Breast epithelium (tissue), 4 donors: ENCODE measurements around the gene CCDC51. TPM values are rescaled to one million over a fixed set of nuclear protein-coding genes. Genes with fewer than 3 reads are reported as not detected.

Source experiments
- DNase-seq, 2 donors: peaks; one replicate each; pipeline ENCODE4 v3.0.0-alpha.2; 2019; ENCODE audit warnings: low spot score in 2 of 2
- H3K27ac ChIP-seq, 2 donors: fragments of 200-600 bp; sonication (generic) in 1 of 2; one replicate each; pipeline ENCODE4 v1.5.1; 2016 to 2019; ENCODE audit warnings: mild to moderate bottlenecking in 1 of 2
- H3K27me3 ChIP-seq, 2 donors: fragments of 200-600 bp; sonication (generic) in 1 of 2; one replicate each; pipeline versions ENCODE4 v1.5.1 to v1.6.0; 2017 to 2019; ENCODE audit warnings: control low read depth in 1 of 2, mild to moderate bottlenecking in 1 of 2
- H3K36me3 ChIP-seq: fragments of 200-600 bp; one replicate; pipeline ENCODE4 v1.5.1; 2019
- H3K4me1 ChIP-seq, 2 donors: fragments of 200-600 bp; sonication (generic); one replicate each; pipeline ENCODE4 v1.5.1; 2016 to 2019; ENCODE audit warnings: control low read depth in 1 of 2
- H3K4me3 ChIP-seq, 3 donors: fragments of 200-600 bp; sonication (generic); 1 replicate in 2 of 3; 2 replicates in 1 of 3; pipeline ENCODE4 v1.5.1; 2016 to 2019; ENCODE audit warnings: mild to moderate bottlenecking in 3 of 3, moderate library complexity in 2 of 3
- H3K9me3 ChIP-seq, 2 donors: fragments of 200-600 bp; sonication (generic) in 1 of 2; one replicate each; pipeline ENCODE4 v1.5.1; 2016 to 2019; ENCODE audit warnings: control low read depth in 1 of 2
- CTCF ChIP-seq, 3 donors: fragments of 450-650 bp; IDR thresholded peaks; one replicate each; pipeline ENCODE4 v1.5.1; 2016 to 2017; ENCODE audit warnings: antibody characterized with exemption in 3 of 3, mild to moderate bottlenecking in 3 of 3, moderate library complexity in 3 of 3
- POLR2A ChIP-seq: fragments of 450-650 bp; IDR thresholded peaks from one replicate; pipeline ENCODE4 v1.6.1; 2016; ENCODE audit warnings: antibody characterized with exemption, mild to moderate bottlenecking, moderate library complexity
- POLR2AphosphoS5 ChIP-seq, 3 donors: sonication (generic); formaldehyde crosslinking; IDR thresholded peaks; one replicate each; pipeline ENCODE4 v1.6.1; 2017; ENCODE audit warnings: antibody characterized with exemption in 3 of 3
- intact Hi-C: fragments of 100-400 bp; cut with DNase I; formaldehyde crosslinking; loops from one replicate; pipeline ENCODE4 v1.15.1; 2023; ENCODE audit warnings: low total_unique reads
- total RNA-seq, 3 donors: library from RNA; depleted of rRNA; stranded (reverse); fragments of >200 nt; gene quantifications; one replicate each; pipeline ENCODE4 v1.1.0, GENCODE V29; 2016

Gene CCDC51
- total RNA-seq, 3 donors from 2014 or later: 12.5 to 14.7 (median 13.9) TPM

DNA sequence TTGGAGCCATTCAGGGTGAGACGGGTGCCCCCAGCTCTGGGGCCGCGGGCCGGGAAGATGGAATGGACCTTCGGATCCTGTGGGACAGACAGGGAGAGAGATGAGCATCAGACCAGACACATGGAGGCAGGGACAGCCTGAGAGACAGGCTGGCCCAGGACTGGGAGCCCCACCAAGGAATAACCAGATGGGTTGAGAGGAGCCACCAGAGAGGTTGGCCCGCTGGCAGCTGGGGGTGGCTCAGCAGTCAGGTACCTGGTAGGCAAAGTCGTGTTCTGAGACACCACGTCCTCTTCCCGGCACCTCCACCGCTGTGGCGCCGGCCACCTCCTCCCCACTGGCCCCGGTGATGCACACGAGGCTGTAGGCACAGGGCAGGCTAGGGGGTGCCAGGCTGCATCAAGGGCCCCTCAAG lies 23.8 kb downstream of the CCDC51 start:
- Histone ChIP-seq H3K27ac (no peak overlapping the region), H3K4me3 (no peak overlapping the region), H3K36me3 (peaks cover 17% of the 10 kb centered on the region), H3K4me1 (no peaks in the 10 kb centered on the region), H3K27me3 (no peaks in the 10 kb centered on the region), H3K9me3 (no peaks in the 10 kb centered on the region)
- no peak for TF ChIP-seq POLR2AphosphoS5 (IDR thresholded peaks at IDR 0.05)
- no peak for TF ChIP-seq POLR2A
- no peak for TF ChIP-seq CTCF (IDR thresholded peaks at IDR 0.05)
- no peak for DNase-seq
- intact Hi-C loops: loop anchor here (10.0 kb wide), 1 partner anchor 141 kb away; no protein-coding TSS in a partner anchor

GRCh38 chr3:48415251-48415953 lies 24.5 kb downstream of the CCDC51 start:
- H3K4me1 ChIP-seq: no peaks in the 10 kb centered on the region
- no peak overlapping the region for H3K4me3 ChIP-seq
- no peak for TF ChIP-seq POLR2A
- no peak for TF ChIP-seq POLR2AphosphoS5 (IDR thresholded peaks at IDR 0.05)
- TF ChIP-seq CTCF (IDR thresholded peaks at IDR 0.05): no peak
- intact Hi-C loops: loop anchor here (10.0 kb wide), 1 partner anchor 141 kb away; no protein-coding TSS in a partner anchor
- H3K36me3 ChIP-seq: peaks cover 24% of the 10 kb centered on the region
- no peaks in the 10 kb centered on the region for H3K27me3 ChIP-seq
- DNase-seq: no peak
- no peaks in the 10 kb centered on the region for H3K9me3 ChIP-seq
- H3K27ac ChIP-seq: no peak overlapping the region

GRCh38 chr3:48414376-48415250 lies 25.3 kb downstream of the CCDC51 start:
- Histone ChIP-seq H3K27me3 (no peaks in the 10 kb centered on the region), H3K9me3 (no peaks in the 10 kb centered on the region), H3K4me1 (no peaks in the 10 kb centered on the region), H3K36me3 (peaks cover 24% of the 10 kb centered on the region), H3K4me3 (no peak overlapping the region), H3K27ac (no peak overlapping the region)
- DNase-seq: no peak
- TF ChIP-seq POLR2A: no peak
- no peak for TF ChIP-seq POLR2AphosphoS5 (IDR thresholded peaks at IDR 0.05)
- TF ChIP-seq CTCF (IDR thresholded peaks at IDR 0.05): no peak
- intact Hi-C loops: loop anchor here (10.0 kb wide), 1 partner anchor 140 kb away; no protein-coding TSS in a partner anchor

GRCh38 chr3:48413611-48414010 lies 26.3 kb downstream of the CCDC51 start:
- H3K4me3 ChIP-seq: no peak overlapping the region
- H3K27ac ChIP-seq: no peak overlapping the region
- no peak for DNase-seq
- intact Hi-C loops: loop anchor here (10.0 kb wide), 1 partner anchor 139 kb away; no protein-coding TSS in a partner anchor
- H3K9me3 ChIP-seq: no peaks in the 10 kb centered on the region
- peaks cover 24% of the 10 kb centered on the region for H3K36me3 ChIP-seq
- no peaks in the 10 kb centered on the region for H3K27me3 ChIP-seq
- H3K4me1 ChIP-seq: no peaks in the 10 kb centered on the region
- no peak for TF ChIP-seq POLR2AphosphoS5 (IDR thresholded peaks at IDR 0.05)
- TF ChIP-seq CTCF (IDR thresholded peaks at IDR 0.05): no peak
- no peak for TF ChIP-seq POLR2A

DNA sequence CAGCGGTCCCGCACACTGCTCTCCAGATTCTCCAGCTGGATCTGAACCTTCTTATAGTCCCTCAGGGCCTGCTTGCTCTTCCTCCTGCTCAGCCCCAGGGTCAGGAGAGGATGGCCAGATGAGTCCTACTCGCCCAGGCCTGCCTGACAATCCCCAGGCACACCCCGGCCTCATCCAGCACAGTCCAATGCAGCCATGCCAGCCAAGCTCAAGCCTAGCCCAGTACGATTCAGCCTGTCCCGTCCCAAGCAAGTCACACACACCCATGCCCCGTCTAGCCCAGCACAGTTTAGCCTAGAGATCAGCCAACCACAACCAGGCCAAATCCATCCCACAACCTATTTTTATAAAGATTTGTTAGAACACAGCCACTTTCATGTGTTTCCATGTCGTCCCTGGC lies 26.8 kb downstream of the CCDC51 start:
- TF ChIP-seq POLR2AphosphoS5 (IDR thresholded peaks at IDR 0.05) (no peak), CTCF (IDR thresholded peaks at IDR 0.05) (no peak), POLR2A (no peak)
- Histone ChIP-seq H3K36me3 (peaks cover 24% of the 10 kb centered on the region), H3K27ac (no peak overlapping the region), H3K9me3 (no peaks in the 10 kb centered on the region), H3K4me3 (no peak overlapping the region), H3K27me3 (no peaks in the 10 kb centered on the region), H3K4me1 (no peaks in the 10 kb centered on the region)
- intact Hi-C loops: loop anchor here (10.0 kb wide), 1 partner anchor 138 kb away; no protein-coding TSS in a partner anchor
- DNase-seq: no peak
